ENCODE measurements around the gene ABCA2. TPM values are rescaled to one million over a fixed set of nuclear protein-coding genes. Genes with fewer than 3 reads are reported as not detected.

ABCA2 gene
- total RNA-seq, 1 experiment from 2014 or later, result 22.4 TPM

DNA sequence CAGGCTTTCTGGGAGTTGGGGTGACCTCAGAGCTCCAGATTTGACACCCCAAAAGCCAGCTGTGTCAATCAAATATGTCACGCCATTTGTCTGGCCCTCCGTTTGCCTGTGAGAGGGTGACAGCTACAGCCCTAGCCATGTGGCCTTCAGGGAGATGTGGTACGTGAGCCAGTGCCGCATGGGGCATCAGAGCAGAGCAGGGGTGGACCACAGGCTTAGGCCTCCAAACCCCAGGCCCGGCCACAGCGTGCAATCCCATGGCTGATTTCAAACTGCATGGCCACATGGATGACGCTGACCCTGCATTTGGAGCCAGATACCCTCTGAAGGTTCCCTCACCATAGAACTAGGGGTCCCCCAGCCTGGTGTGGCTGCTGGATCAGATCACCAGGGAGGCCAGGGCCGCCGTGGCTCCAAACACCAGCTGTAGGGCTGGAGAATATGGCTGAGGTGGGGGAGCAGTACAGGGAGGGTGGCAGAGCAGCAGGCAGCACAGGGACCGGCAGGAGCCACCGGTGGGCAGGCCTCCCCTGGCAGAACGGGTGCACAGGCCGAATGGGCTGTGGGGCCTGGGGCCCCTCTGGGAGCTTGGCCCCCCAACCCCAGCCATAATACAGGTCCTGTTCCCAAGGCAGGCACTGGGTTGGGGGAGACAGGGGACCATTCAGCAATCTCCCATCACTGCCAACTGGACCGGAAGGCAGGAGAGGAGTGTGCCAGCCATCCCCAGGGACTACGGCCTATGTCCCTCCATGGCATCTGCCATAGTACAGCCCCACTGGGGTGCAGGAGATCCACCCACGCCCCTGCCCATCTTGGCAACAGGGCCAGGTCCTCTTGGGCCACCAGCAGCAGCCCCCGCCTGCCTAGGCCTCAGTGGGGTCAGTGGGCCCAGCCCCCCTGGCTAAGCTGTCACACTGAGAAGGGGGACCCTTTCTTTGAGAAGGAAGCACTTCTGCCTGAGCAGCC, 40.8 kb upstream of the ABCA2 start:
- Histone ChIP-seq H3K4ac (ENCODE audit: low read depth, low read length) (no peak overlapping the region), H3K14ac (ENCODE audit: insufficient read depth, low read length) (no peak overlapping the region), H3K4me2 (ENCODE audit: insufficient read depth, insufficient read length, low read length) (peak overlapping the region; percentile 35), H3T11ph (ENCODE audit: low read length) (no peak overlapping the region), H3K79me1 (ENCODE audit: insufficient read depth, low read depth, low read length, poor library complexity, severe bottlenecking) (no peaks in the 10 kb centered on the region), H3K9me3 (ENCODE audit: control insufficient read depth, low read depth, low read length) (no peaks in the 10 kb centered on the region), H4K5ac (ENCODE audit: insufficient read length, low read depth, low read length) (no peak overlapping the region), H2BK15ac (ENCODE audit: low read depth, low read length) (no peak overlapping the region), H3K9ac (ENCODE audit: extremely low read depth, insufficient read length, low read length) (no peak overlapping the region), H2AFZ (ENCODE audit: low read length) (no peak overlapping the region), H3K4me1 (ENCODE audit: insufficient read depth, low read length) (peaks cover 5% of the 10 kb centered on the region; the same call in 1 of the 2 replicates), H3K79me2 (ENCODE audit: insufficient read depth, low read length) (no peaks in the 10 kb centered on the region), H3K18ac (ENCODE audit: insufficient read length, low read depth, low read length) (no peak overlapping the region), H2AK5ac (ENCODE audit: insufficient read length, low read length) (no peak overlapping the region), H2BK120ac (ENCODE audit: low read depth, low read length, poor library complexity, severe bottlenecking) (no peak overlapping the region), H3K27ac (ENCODE audit: insufficient read length, low read depth, low read length) (no peak overlapping the region), H4K8ac (replicated peaks; ENCODE audit: insufficient read length, low read depth, low read length) (no peak overlapping the region), H2BK20ac (ENCODE audit: low read depth, low read length, poor library complexity, severe bottlenecking) (no peak overlapping the region), H3K27me3 (ENCODE audit: insufficient read depth, low read length) (no peaks in the 10 kb centered on the region), H4K91ac (ENCODE audit: insufficient read length, low read depth, low read length) (no peak overlapping the region), H2BK5ac (ENCODE audit: insufficient read length, low read length) (no peak overlapping the region), H2BK12ac (ENCODE audit: insufficient read length, low read depth, low read length) (no peak overlapping the region), H3K56ac (ENCODE audit: insufficient read length, low read depth, low read length) (no peak overlapping the region), H3K23me2 (ENCODE audit: insufficient read length, low read depth, low read length, poor library complexity, severe bottlenecking) (no peaks in the 10 kb centered on the region), H4K20me1 (ENCODE audit: control insufficient read depth, insufficient read depth, insufficient read length) (peaks cover 4% of the 10 kb centered on the region), H3K23ac (ENCODE audit: insufficient read length, low read depth, low read length) (no peak overlapping the region)
- WGBS (ENCODE audit: extremely low coverage, insufficient read length, low lambda C conversion rate), result no CpG with 5 or more reads among the region's 17 CpGs
- Mint-ChIP-seq H3K4me1 (peaks cover 13 to 25% of the 10 kb centered on the region in 2 experiments), H3K4me3 (peak overlapping the region; percentile 58 to 75), H3K27me3 (ENCODE audit: low read depth) (peaks cover 3% of the 10 kb centered on the region; the same call in 1 of the 2 replicates), H3K27ac (no peak overlapping the region), H3K36me3 (ENCODE audit: insufficient read depth in 1 of 3, low read depth in 3 of 3) (peaks cover 0 to 5% (median 4%) of the 10 kb centered on the region in 3 experiments; a peak in 4 of 7 replicates), H3K9me3 (no peaks in the 10 kb centered on the region)
- no peak for DNase-seq
- TF ChIP-seq, protein P1, sequence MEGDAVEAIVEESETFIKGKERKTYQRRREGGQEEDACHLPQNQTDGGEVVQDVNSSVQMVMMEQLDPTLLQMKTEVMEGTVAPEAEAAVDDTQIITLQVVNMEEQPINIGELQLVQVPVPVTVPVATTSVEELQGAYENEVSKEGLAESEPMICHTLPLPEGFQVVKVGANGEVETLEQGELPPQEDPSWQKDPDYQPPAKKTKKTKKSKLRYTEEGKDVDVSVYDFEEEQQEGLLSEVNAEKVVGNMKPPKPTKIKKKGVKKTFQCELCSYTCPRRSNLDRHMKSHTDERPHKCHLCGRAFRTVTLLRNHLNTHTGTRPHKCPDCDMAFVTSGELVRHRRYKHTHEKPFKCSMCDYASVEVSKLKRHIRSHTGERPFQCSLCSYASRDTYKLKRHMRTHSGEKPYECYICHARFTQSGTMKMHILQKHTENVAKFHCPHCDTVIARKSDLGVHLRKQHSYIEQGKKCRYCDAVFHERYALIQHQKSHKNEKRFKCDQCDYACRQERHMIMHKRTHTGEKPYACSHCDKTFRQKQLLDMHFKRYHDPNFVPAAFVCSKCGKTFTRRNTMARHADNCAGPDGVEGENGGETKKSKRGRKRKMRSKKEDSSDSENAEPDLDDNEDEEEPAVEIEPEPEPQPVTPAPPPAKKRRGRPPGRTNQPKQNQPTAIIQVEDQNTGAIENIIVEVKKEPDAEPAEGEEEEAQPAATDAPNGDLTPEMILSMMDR (conservative IDR thresholded peaks at IDR 0.05), result no peak

All from H9 (cell line).